Measurements from ENCODE around the gene MYL12A.

The MYL12A gene

GRCh38 chr18:3256693-3257626, 9.4 kb downstream of the MYL12A start:
- Mint-ChIP-seq H3K9me3 (no peaks in the 10 kb centered on the region), H3K27me3 (ENCODE audit: low read depth, poor library complexity) (no peaks in the 10 kb centered on the region), H3K27ac (no peak overlapping the region), H3K36me3 (ENCODE audit: low read depth) (peaks cover 54% of the 10 kb centered on the region), H3K4me3 (no peak overlapping the region), H3K4me1 (peaks cover 11% of the 10 kb centered on the region)
- DNase-seq, result no peak
- TF ChIP-seq, protein P1, sequence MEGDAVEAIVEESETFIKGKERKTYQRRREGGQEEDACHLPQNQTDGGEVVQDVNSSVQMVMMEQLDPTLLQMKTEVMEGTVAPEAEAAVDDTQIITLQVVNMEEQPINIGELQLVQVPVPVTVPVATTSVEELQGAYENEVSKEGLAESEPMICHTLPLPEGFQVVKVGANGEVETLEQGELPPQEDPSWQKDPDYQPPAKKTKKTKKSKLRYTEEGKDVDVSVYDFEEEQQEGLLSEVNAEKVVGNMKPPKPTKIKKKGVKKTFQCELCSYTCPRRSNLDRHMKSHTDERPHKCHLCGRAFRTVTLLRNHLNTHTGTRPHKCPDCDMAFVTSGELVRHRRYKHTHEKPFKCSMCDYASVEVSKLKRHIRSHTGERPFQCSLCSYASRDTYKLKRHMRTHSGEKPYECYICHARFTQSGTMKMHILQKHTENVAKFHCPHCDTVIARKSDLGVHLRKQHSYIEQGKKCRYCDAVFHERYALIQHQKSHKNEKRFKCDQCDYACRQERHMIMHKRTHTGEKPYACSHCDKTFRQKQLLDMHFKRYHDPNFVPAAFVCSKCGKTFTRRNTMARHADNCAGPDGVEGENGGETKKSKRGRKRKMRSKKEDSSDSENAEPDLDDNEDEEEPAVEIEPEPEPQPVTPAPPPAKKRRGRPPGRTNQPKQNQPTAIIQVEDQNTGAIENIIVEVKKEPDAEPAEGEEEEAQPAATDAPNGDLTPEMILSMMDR (IDR thresholded peaks at IDR 0.05), result no peak

- peaks cover 54% of the 10 kb centered on the region for H3K36me3 Mint-ChIP-seq (ENCODE audit: low read depth)
- no peak overlapping the region for H3K4me3 Mint-ChIP-seq
- TF ChIP-seq, protein P1 (IDR thresholded peaks at IDR 0.05), result no peak
- H3K27ac Mint-ChIP-seq, result peak overlapping the region; percentile 11
- H3K9me3 Mint-ChIP-seq, result no peaks in the 10 kb centered on the region
- DNase-seq, result no peak
- H3K4me1 Mint-ChIP-seq, result peaks cover 14% of the 10 kb centered on the region
- no peaks in the 10 kb centered on the region for H3K27me3 Mint-ChIP-seq (ENCODE audit: low read depth, poor library complexity)
Measured at GRCh38 chr18:3257627-3258120, 10.1 kb downstream of the MYL12A start.

GRCh38 chr18:3260995-3261372, 13.4 kb downstream of the MYL12A start:
- Mint-ChIP-seq H3K27ac (peak overlapping the region; percentile 99), H3K4me3 (peak overlapping the region; percentile 98), H3K27me3 (ENCODE audit: low read depth, poor library complexity) (no peaks in the 10 kb centered on the region), H3K4me1 (peaks cover 43% of the 10 kb centered on the region), H3K9me3 (no peaks in the 10 kb centered on the region), H3K36me3 (ENCODE audit: low read depth) (peaks cover 25% of the 10 kb centered on the region)
- no peak for DNase-seq
- TF ChIP-seq, protein P1 (IDR thresholded peaks at IDR 0.05), result no peak

DNA sequence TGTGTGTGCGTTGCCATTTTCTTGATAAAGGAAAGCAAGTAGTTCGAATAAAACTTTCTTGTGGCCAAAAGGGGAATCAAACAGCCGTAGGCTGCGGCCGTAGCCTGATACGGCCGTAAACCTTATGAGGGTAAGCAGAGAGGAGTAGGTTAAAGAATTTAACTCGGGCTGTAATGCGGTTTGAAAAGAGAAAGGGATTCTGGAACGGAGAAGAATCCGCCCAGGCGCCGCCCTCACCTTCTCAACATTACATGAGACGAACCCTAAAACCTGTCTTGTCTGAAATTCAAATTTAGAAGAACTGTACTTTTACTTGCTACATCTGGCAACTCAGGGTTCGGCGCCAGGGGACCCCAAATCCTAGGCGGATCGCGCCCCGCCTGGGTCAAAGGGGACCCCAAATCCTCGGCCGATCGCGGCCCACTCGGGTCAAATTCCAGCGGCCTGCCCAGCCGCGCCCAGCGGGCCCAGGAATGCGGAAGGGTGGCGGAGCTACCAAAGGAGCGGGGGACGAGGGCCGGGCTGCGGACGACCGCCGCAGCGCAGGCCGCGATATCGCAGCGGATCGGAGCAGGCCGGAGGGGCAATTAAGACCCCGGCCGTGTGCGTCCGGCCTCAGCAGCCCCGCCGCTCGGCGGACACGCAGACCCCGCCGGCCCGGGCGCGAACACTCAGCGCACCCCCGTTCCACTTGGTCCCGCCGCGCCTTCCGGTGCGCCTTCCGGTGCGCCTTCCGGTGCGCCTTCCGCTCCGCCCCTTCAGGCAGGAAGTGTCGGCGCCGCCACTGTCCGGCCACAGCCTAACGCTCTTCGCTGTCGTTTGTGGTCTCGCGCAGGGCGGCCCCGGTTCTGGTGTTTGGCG, 14.0 kb downstream of the MYL12A start, which contains the start of gene MYL12B:
Gene MYL12B (plus strand): TSS at position 761 of the 861 bp plus-strand sequence. CDS start 10,766 bp downstream, outside the sequence.
- H3K36me3 Mint-ChIP-seq (ENCODE audit: low read depth), result peaks cover 19% of the 10 kb centered on the region
- TF ChIP-seq, protein P1 (IDR thresholded peaks at IDR 0.05), result no peak
- H3K4me1 Mint-ChIP-seq, result peaks cover 47% of the 10 kb centered on the region
- no peaks in the 10 kb centered on the region for H3K27me3 Mint-ChIP-seq (ENCODE audit: low read depth, poor library complexity)
- H3K9me3 Mint-ChIP-seq, result no peaks in the 10 kb centered on the region
- peak within 1 kb of the TSS; percentile 98 for H3K4me3 Mint-ChIP-seq
- peak within 1 kb of the TSS; percentile 99 for H3K27ac Mint-ChIP-seq
- DNase-seq, result peak; percentile 85

GRCh38 chr18:3262234-3263131, 14.9 kb downstream of the MYL12A start:
- H3K36me3 Mint-ChIP-seq (ENCODE audit: low read depth), result peaks cover 11% of the 10 kb centered on the region
- H3K4me1 Mint-ChIP-seq, result peaks cover 47% of the 10 kb centered on the region
- TF ChIP-seq, protein P1 (IDR thresholded peaks at IDR 0.05), result no peak
- H3K4me3 Mint-ChIP-seq, result peak overlapping the region; percentile 98
- no peak for DNase-seq
- H3K9me3 Mint-ChIP-seq, result no peaks in the 10 kb centered on the region
- H3K27me3 Mint-ChIP-seq (ENCODE audit: low read depth, poor library complexity), result no peaks in the 10 kb centered on the region
- H3K27ac Mint-ChIP-seq, result peak overlapping the region; percentile 89

All from nephron progenitor cell (in vitro differentiated cells).